PFSK-1 (cell line): ENCODE data around the gene C1GALT1.

Experiments used
- FOXP2 ChIP-seq: optimal IDR thresholded peaks from 2 replicates; pipeline ENCODE3; 2011; ENCODE audit warnings: borderline replicate concordance, control low read depth, inconsistent platforms; ENCODE audit not compliant: insufficient read depth; ENCODE audit errors: extremely low read length, extremely low read depth
- POLR2AphosphoS5 ChIP-seq: IDR thresholded peaks from 2 replicates; pipeline ENCODE4 v1.6.1; 2012; ENCODE audit warnings: low read depth, mild to moderate bottlenecking, control low read depth, low read length, moderate library complexity
- SIN3A ChIP-seq: IDR thresholded peaks from 2 replicates; pipeline ENCODE4 v1.6.1; 2012; ENCODE audit warnings: mild to moderate bottlenecking, low read length, moderate library complexity, borderline replicate concordance; ENCODE audit not compliant: insufficient read depth
- TAF1 ChIP-seq: IDR thresholded peaks from 2 replicates; pipeline ENCODE4 v1.6.1; 2012; ENCODE audit warnings: low read length, control low read depth, borderline replicate concordance; ENCODE audit not compliant: insufficient read depth
- TF ChIP-seq, protein P1 (sequence below), 2 experiments: IDR thresholded peaks; 2 replicates each; pipeline versions ENCODE4 v1.6.1 to v1.8.0; 2011 to 2012; ENCODE audit warnings: low read depth in 2 of 2, low read length in 2 of 2, control low read depth in 1 of 2, inconsistent platforms in 1 of 2, mild to moderate bottlenecking in 1 of 2, moderate library complexity in 1 of 2; ENCODE audit not compliant: insufficient read depth in 1 of 2

C1GALT1 gene

DNA sequence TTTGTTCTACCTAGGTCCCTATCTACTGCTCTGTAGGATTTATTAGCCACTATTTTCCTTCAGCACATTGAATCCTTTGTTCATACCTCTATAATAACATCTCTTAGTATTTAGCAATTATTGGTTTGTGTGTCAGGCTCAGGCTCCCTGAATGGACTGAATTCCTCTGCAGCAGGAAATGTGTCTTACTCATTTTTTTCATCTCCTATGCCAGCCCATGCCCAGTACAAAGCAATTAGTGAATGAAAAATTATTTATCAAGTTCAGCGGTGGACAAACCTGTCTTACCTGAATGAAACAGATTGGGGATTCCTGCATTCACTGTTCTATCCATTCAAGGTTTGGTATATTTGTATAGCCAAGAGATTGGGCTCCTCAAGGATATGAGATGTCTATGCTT is 53.7 kb downstream of the C1GALT1 start:
- TF ChIP-seq POLR2AphosphoS5: no peak
- no peak for TF ChIP-seq TAF1
- TF ChIP-seq SIN3A: no peak
- no peak for TF ChIP-seq FOXP2
- TF ChIP-seq, protein P1, sequence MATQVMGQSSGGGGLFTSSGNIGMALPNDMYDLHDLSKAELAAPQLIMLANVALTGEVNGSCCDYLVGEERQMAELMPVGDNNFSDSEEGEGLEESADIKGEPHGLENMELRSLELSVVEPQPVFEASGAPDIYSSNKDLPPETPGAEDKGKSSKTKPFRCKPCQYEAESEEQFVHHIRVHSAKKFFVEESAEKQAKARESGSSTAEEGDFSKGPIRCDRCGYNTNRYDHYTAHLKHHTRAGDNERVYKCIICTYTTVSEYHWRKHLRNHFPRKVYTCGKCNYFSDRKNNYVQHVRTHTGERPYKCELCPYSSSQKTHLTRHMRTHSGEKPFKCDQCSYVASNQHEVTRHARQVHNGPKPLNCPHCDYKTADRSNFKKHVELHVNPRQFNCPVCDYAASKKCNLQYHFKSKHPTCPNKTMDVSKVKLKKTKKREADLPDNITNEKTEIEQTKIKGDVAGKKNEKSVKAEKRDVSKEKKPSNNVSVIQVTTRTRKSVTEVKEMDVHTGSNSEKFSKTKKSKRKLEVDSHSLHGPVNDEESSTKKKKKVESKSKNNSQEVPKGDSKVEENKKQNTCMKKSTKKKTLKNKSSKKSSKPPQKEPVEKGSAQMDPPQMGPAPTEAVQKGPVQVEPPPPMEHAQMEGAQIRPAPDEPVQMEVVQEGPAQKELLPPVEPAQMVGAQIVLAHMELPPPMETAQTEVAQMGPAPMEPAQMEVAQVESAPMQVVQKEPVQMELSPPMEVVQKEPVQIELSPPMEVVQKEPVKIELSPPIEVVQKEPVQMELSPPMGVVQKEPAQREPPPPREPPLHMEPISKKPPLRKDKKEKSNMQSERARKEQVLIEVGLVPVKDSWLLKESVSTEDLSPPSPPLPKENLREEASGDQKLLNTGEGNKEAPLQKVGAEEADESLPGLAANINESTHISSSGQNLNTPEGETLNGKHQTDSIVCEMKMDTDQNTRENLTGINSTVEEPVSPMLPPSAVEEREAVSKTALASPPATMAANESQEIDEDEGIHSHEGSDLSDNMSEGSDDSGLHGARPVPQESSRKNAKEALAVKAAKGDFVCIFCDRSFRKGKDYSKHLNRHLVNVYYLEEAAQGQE (IDR thresholded peaks at IDR 0.05; ENCODE audit: insufficient read depth in 1 of 2, low read depth in 2 of 2, low read length in 2 of 2): no peak

DNA sequence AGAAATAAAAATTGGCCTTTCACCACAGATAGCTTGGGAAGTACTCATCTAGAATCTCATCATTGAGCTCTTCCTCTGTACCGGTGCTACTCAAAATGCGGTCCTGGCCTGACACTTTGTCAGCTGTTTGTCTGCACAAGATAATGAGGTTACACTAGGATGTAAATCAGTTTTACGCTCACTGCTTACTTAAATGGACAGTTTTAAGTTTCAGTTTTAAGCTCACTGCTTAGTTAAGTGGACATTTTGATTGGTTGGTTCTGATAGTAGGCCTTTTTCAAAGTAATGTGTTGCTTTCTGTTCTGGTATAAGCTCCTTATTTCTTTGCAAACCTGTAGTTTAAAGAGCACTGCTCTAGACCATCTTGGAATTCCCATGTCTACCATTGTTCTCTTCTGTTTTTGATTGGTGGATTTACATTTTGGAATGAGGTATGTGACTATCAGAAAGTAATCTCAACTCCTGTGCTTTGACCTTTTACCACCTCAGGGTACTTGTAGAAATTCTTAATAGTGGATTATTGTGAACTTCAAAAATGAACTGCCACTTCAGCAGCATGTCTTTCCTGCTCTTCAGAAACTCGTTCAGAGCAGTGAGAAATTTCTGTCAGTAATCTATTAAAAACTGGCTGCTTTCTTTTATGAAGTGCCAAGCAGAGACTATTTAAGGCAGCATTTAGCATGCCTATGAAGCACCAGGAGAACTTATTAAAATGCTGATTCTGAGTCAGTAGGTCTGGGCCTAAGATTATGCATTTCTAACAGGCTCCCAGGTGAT is 55.0 kb downstream of the C1GALT1 start:
- TF ChIP-seq TAF1: no peak
- no peak for TF ChIP-seq POLR2AphosphoS5
- TF ChIP-seq, protein P1 (IDR thresholded peaks at IDR 0.05; ENCODE audit: insufficient read depth in 1 of 2, low read depth in 2 of 2, low read length in 2 of 2): no peak
- TF ChIP-seq FOXP2: no peak
- no peak for TF ChIP-seq SIN3A

GRCh38 chr7:7237978-7238267 is 55.6 kb downstream of the C1GALT1 start:
- TF ChIP-seq SIN3A (no peak), POLR2AphosphoS5 (no peak), TAF1 (no peak), FOXP2 (no peak)
- TF ChIP-seq, protein P1 (IDR thresholded peaks at IDR 0.05; ENCODE audit: insufficient read depth in 1 of 2, low read depth in 2 of 2, low read length in 2 of 2): no peak

DNA sequence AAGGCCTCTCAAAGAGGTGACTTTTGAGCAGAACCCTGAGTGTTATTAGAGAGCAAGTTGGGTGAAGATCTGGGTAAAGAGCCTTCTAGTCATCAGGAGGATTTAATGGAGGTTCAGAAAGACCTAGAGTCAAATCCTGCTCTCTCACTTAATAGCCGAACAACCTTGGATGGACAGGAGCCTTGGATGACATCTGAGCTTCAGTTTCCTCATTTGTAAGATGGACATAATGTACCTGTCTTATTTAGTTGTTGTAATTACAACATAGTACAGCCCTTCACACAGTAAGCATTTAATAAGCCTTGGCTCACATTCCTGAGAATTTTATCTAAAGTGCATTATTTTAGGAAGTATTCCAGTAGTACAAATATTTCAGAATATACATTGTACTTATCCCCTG is 57.0 kb downstream of the C1GALT1 start:
- TF ChIP-seq, protein P1 (IDR thresholded peaks at IDR 0.05; ENCODE audit: insufficient read depth in 1 of 2, low read depth in 2 of 2, low read length in 2 of 2): no peak
- TF ChIP-seq FOXP2 (no peak), SIN3A (no peak)

- TF ChIP-seq SIN3A (no peak), FOXP2 (no peak), TAF1 (no peak)
- TF ChIP-seq, protein P1 (IDR thresholded peaks at IDR 0.05; ENCODE audit: insufficient read depth in 1 of 2, low read depth in 2 of 2, low read length in 2 of 2): no peak
These were observed 60.6 kb downstream of the C1GALT1 start for GRCh38 chr7:7242899-7243298.
